PC-3 (cell line): ENCODE results near the gene GNB5. TPM values are rescaled to one million over a fixed set of nuclear protein-coding genes. Genes with fewer than 3 reads are reported as not detected.

Experiments used
- ATAC-seq: fragments of 200-7000 bp; cut with Tn5 transposase; 2 replicates; pipeline ENCODE4 v1.9.1; 2020; ENCODE audit warnings: mild to moderate bottlenecking, moderate library complexity
- BruUV-seq: library from RNA; stranded (reverse); fragments of 400-500 nt; replicated peaks from 2 replicates; lab custom pipeline; 2021; lab: Mats Ljungman, UMichigan
- CTCF ChIA-PET: fragments of 300-600 bp; sonication (Branson Sonifier 250); formaldehyde crosslinking; loops from one replicate; lab custom pipeline; 2022; ENCODE audit warnings: antibody characterized with exemption; lab: Charles Lee
- POLR2A ChIA-PET: fragments of 300-600 bp; sonication (Branson Sonifier 250); formaldehyde crosslinking; loops from one replicate; lab custom pipeline; 2022; ENCODE audit warnings: antibody characterized with exemption; ENCODE audit not compliant: unreplicated experiment; lab: Charles Lee
- DNase-seq: peaks from one replicate; pipeline ENCODE4 v3.0.0-alpha.2; 2015
- H2AFZ ChIP-seq: fragments of 300-600 bp; sonication (generic); 2 replicates; pipeline ENCODE4 v1.6.0; 2016; ENCODE audit warnings: antibody characterized with exemption, low read length
- H3F3A ChIP-seq: fragments of 300-600 bp; sonication (generic); one replicate; pipeline ENCODE4 v1.6.0; 2017; ENCODE audit warnings: antibody characterized with exemption, low read length, control low read depth, mild to moderate bottlenecking; ENCODE audit not compliant: unreplicated experiment
- H3K27ac ChIP-seq: fragments of 300-600 bp; sonication (generic); 2 replicates; pipeline ENCODE4 v1.5.1; 2016; ENCODE audit warnings: mild to moderate bottlenecking, low read length
- H3K27me3 ChIP-seq: fragments of 300-600 bp; sonication (generic); 2 replicates; pipeline ENCODE4 v1.6.1; 2016; ENCODE audit warnings: low read length, mixed read lengths
- H3K36me3 ChIP-seq: fragments of 300-600 bp; sonication (generic); 2 replicates; pipeline ENCODE4 v1.6.1; 2016; ENCODE audit warnings: low read depth, mixed run types, low read length, mixed read lengths
- H3K4me1 ChIP-seq: fragments of 300-600 bp; sonication (generic); 2 replicates; pipeline ENCODE4 v1.5.1; 2016; ENCODE audit warnings: low read length; ENCODE audit not compliant: insufficient read depth
- H3K4me2 ChIP-seq: fragments of 300-600 bp; sonication (generic); 2 replicates; pipeline ENCODE4 v1.6.0; 2016; ENCODE audit warnings: low read length
- H3K4me3 ChIP-seq: fragments of 300-600 bp; sonication (generic); 2 replicates; pipeline ENCODE4 v1.5.1; 2016; ENCODE audit warnings: mild to moderate bottlenecking, low read length, mixed read lengths
- H3K79me2 ChIP-seq: fragments of 300-600 bp; sonication (generic); 2 replicates; pipeline ENCODE4 v1.6.1; 2017; ENCODE audit warnings: low read length, mixed read lengths
- H3K9ac ChIP-seq: fragments of 300-600 bp; sonication (generic); 2 replicates; pipeline ENCODE4 v1.6.0; 2016; ENCODE audit warnings: mild to moderate bottlenecking, low read length
- H3K9me2 ChIP-seq: fragments of 300-600 bp; sonication (generic); replicated peaks from 2 replicates; pipeline ENCODE4 v1.6.1; 2016; ENCODE audit warnings: mixed run types, low read length, mixed read lengths
- H3K9me3 ChIP-seq: fragments of 300-600 bp; sonication (generic); 2 replicates; pipeline ENCODE4 v1.6.1; 2016; ENCODE audit warnings: low read length, mixed read lengths
- H4K20me1 ChIP-seq: fragments of 300-600 bp; sonication (generic); 2 replicates; pipeline ENCODE4 v1.6.1; 2016; ENCODE audit warnings: low read length, mixed read lengths
- CTCF ChIP-seq: fragments of 300-600 bp; sonication (generic); conservative IDR thresholded peaks from 2 replicates; pipeline ENCODE4 v1.5.1; 2017; ENCODE audit warnings: antibody characterized with exemption, low read depth, mild to moderate bottlenecking, low read length
- EZH2 ChIP-seq: fragments of 300-600 bp; sonication (generic); IDR thresholded peaks from one replicate; pipeline ENCODE4 v1.6.1; 2017; ENCODE audit warnings: antibody characterized with exemption, mild to moderate bottlenecking, low read length; ENCODE audit not compliant: unreplicated experiment
- EZH2phosphoT487 ChIP-seq: fragments of 300-600 bp; sonication (generic); IDR thresholded peaks from 2 replicates; pipeline ENCODE4 v1.6.1; 2018; ENCODE audit warnings: mild to moderate bottlenecking, antibody characterized with exemption, low read length, borderline replicate concordance
- intact Hi-C: fragments of 100-400 bp; cut with micrococcal nuclease; formaldehyde crosslinking; loops from 2 replicates; pipeline ENCODE4 v1.9.0; 2023
- total RNA-seq: library from RNA; depleted of rRNA; stranded (reverse); fragments of >200 nt; gene quantifications from 2 replicates; pipeline ENCODE4 v1.2.3, GENCODE V29; 2014

Gene GNB5
- total RNA-seq, 1 experiment from 2014 or later = 49.3 TPM

- Histone ChIP-seq H2AFZ (no peak overlapping the region), H3K9ac (no peak overlapping the region), H3K9me3 (no peaks in the 10 kb centered on the region), H3K4me2 (no peak overlapping the region), H3K36me3 (no peaks in the 10 kb centered on the region), H3K27ac (no peak overlapping the region), H3K9me2 (no peaks in the 10 kb centered on the region), H3K4me3 (no peak overlapping the region), H3F3A (peaks cover 2% of the 10 kb centered on the region), H4K20me1 (no peaks in the 10 kb centered on the region), H3K79me2 (no peaks in the 10 kb centered on the region), H3K4me1 (peaks cover 28% of the 10 kb centered on the region), H3K27me3 (no peaks in the 10 kb centered on the region)
- DNase-seq (peak; percentile 81), ATAC-seq (peak; percentile 44)
- TF ChIP-seq CTCF (no peak), EZH2 (no peak), EZH2phosphoT487 (no peak)
- ChIA-PET CTCF (no interaction called here), POLR2A (no interaction called here)
- no TSS peak for BruUV-seq
- intact Hi-C loops = loop anchor here (5.0 kb wide), 1 partner anchor 41 kb away; no protein-coding TSS in a partner anchor
Measured at GRCh38 chr15:52100807-52101442, 90.3 kb downstream of the GNB5 start.

- ChIA-PET POLR2A (no interaction called here), CTCF (no interaction called here)
- Histone ChIP-seq H3K27ac (no peak overlapping the region), H3K9me2 (no peaks in the 10 kb centered on the region), H3K9me3 (no peaks in the 10 kb centered on the region), H3K9ac (no peak overlapping the region), H3K4me1 (peaks cover 37% of the 10 kb centered on the region), H4K20me1 (no peaks in the 10 kb centered on the region), H3K27me3 (no peaks in the 10 kb centered on the region), H2AFZ (no peak overlapping the region), H3K79me2 (no peaks in the 10 kb centered on the region), H3K36me3 (no peaks in the 10 kb centered on the region), H3K4me3 (no peak overlapping the region), H3K4me2 (no peak overlapping the region), H3F3A (peaks cover 3% of the 10 kb centered on the region)
- DNase-seq (no peak), ATAC-seq (no peak)
- no TSS peak for BruUV-seq
- TF ChIP-seq EZH2 (no peak), CTCF (no peak)
- intact Hi-C loops = loop anchor here (5.0 kb wide), 1 partner anchor 43 kb away; no protein-coding TSS in a partner anchor
Measured at GRCh38 chr15:52099651-52100272, 91.4 kb downstream of the GNB5 start.

- Histone ChIP-seq H3K9me3 (no peaks in the 10 kb centered on the region), H3K79me2 (no peaks in the 10 kb centered on the region), H3K4me2 (no peak overlapping the region), H3K27me3 (no peaks in the 10 kb centered on the region), H3K9me2 (no peaks in the 10 kb centered on the region), H4K20me1 (no peaks in the 10 kb centered on the region), H2AFZ (no peak overlapping the region), H3F3A (peaks cover 3% of the 10 kb centered on the region), H3K4me1 (peaks cover 40% of the 10 kb centered on the region), H3K4me3 (no peak overlapping the region), H3K9ac (no peak overlapping the region), H3K36me3 (no peaks in the 10 kb centered on the region), H3K27ac (no peak overlapping the region)
- ChIA-PET POLR2A (no interaction called here), CTCF (no interaction called here)
- intact Hi-C loops = no loop called here
- no peak for TF ChIP-seq EZH2phosphoT487
- TF ChIP-seq CTCF = no peak
- no peak for TF ChIP-seq EZH2
- no peak for ATAC-seq
- no peak for DNase-seq
- no TSS peak for BruUV-seq
Measured at GRCh38 chr15:52098323-52098722, 92.9 kb downstream of the GNB5 start.
